ENCODE results near the gene TRIM54. TPM values are rescaled to one million over a fixed set of nuclear protein-coding genes. Genes with fewer than 3 reads are reported as not detected.

The TRIM54 gene
- total and polyA plus RNA-seq, 2 of the 4 experiments (the other 2 are of a cell fraction): 0.15 TPM; not detected in 1

GRCh38 chr2:27336173-27336572 lies 53.9 kb downstream of the TRIM54 start:
- H2BK20ac ChIP-seq (ENCODE audit: low read depth, low read length): no peak overlapping the region
- ChIA-PET CTCF (no interaction called here), POLR2A (ENCODE audit: unreplicated experiment) (no interaction called here)
- dilution Hi-C loops (cut with HindIII; ENCODE audit: low sequenced_read_pairs, unreplicated experiment): no loop called here
- no peak overlapping the region for H4K8ac ChIP-seq (ENCODE audit: low read depth in 2 of 2, low read length in 2 of 2)
- H2AK9ac ChIP-seq (replicated peaks; ENCODE audit: low read depth, low read length, poor library complexity): no peak overlapping the region
- ATAC-seq (ENCODE audit: low read depth): no peak
- H3K23ac ChIP-seq (ENCODE audit: low read depth, low read length): no peak overlapping the region
- no peak for DNase-seq
- H3K27ac ChIP-seq (ENCODE audit: insufficient read depth, low read length): no peak overlapping the region
- no peak overlapping the region for H4K5ac ChIP-seq (ENCODE audit: low read depth, low read length)
- no peak overlapping the region for H2BK5ac ChIP-seq (ENCODE audit: low read depth, low read length, poor library complexity, severe bottlenecking)
- H2AFZ ChIP-seq (replicated peaks; ENCODE audit: low read length, poor library complexity): no peak overlapping the region
- H4K91ac ChIP-seq (ENCODE audit: insufficient read depth, low read depth, low read length): no peak overlapping the region
- TF ChIP-seq CEBPB (IDR thresholded peaks at IDR 0.05; ENCODE audit: low read depth, low read length): no peak
- TF ChIP-seq MAFK (IDR thresholded peaks at IDR 0.05; ENCODE audit: low read depth, low read length): no peak
- no peak for TF ChIP-seq ELK1 (IDR thresholded peaks at IDR 0.05; ENCODE audit: borderline replicate concordance, low read depth, low read length)
- TF ChIP-seq SMC3 (IDR thresholded peaks at IDR 0.05; ENCODE audit: low read depth, low read length): no peak
- TF ChIP-seq MXI1 (IDR thresholded peaks at IDR 0.05; ENCODE audit: borderline replicate concordance, low read depth, low read length): no peak
- H2BK15ac ChIP-seq (ENCODE audit: low read depth, low read length): no peak overlapping the region
- in situ Hi-C loops (cut with MboI; ENCODE audit: low sequenced_read_pairs): no loop called here
- H3K79me1 ChIP-seq (ENCODE audit: low read depth in 1 of 2, low read length in 2 of 2): peaks cover 0 to 3% of the 10 kb centered on the region in 2 experiments; a peak in 1 of 4 replicates
- H2BK120ac ChIP-seq (ENCODE audit: low read depth, low read length): no peak overlapping the region
- intact Hi-C loops (cut with micrococcal nuclease): no loop called here
- no peaks in the 10 kb centered on the region for H4K20me1 ChIP-seq (ENCODE audit: insufficient read depth, low read length)
- no peak overlapping the region for H3K14ac ChIP-seq (replicated peaks; ENCODE audit: low read depth, low read length)
- H3K36me3 ChIP-seq (ENCODE audit: control insufficient read depth, insufficient read depth, low read length): peaks cover 44% of the 10 kb centered on the region
- H3K4me2 ChIP-seq (ENCODE audit: low read depth, low read length): no peak overlapping the region
- H3K4me3 ChIP-seq (ENCODE audit: insufficient read depth, low read depth, low read length): no peak overlapping the region
- H3K9me1 ChIP-seq (ENCODE audit: insufficient read depth, low read length): no peaks in the 10 kb centered on the region
- no peak overlapping the region for H2AK5ac ChIP-seq (ENCODE audit: low read depth, low read length)
- WGBS, 2 experiments (ENCODE audit: extremely low coverage in 2 of 2, insufficient read length in 1 of 2): 96% methylated on average over 5 of the region's 7 CpGs; no CpG with 5 or more reads in 1 of the 2 experiments
- no peaks in the 10 kb centered on the region for H3K27me3 ChIP-seq (ENCODE audit: control insufficient read depth, insufficient read depth, low read length)
- BruUV-seq (replicated peaks): no TSS peak
- H3K56ac ChIP-seq (ENCODE audit: extremely low read depth, insufficient read depth, low read length): no peak overlapping the region
- no peaks in the 10 kb centered on the region for H3K4me1 ChIP-seq (ENCODE audit: control insufficient read depth, insufficient read depth, low read length)
- no peak overlapping the region for H3K9ac ChIP-seq (ENCODE audit: low read depth, low read length)
- H3K4ac ChIP-seq (ENCODE audit: low read depth, low read length): no peak overlapping the region
- H3K18ac ChIP-seq (ENCODE audit: low read depth, low read length): no peak overlapping the region
- H3K9me3 ChIP-seq (ENCODE audit: control insufficient read depth, insufficient read depth, low read length): no peaks in the 10 kb centered on the region

Data from IMR-90 (cell line).